ENCODE data around the gene GJC3. TPM values are rescaled to one million over a fixed set of nuclear protein-coding genes. Genes with fewer than 3 reads are reported as not detected.
"Not testable (repeated sequence)": the region's sequence is repeated elsewhere in the genome, so short reads cannot be mapped to it uniquely, and the experiment has no call there.

The GJC3 gene
- total RNA-seq, 1 experiment from 2014 or later = 0.10 TPM

- no peaks in the 10 kb centered on the region for H3K36me3 ChIP-seq (replicated peaks; ENCODE audit: control insufficient read depth, insufficient read depth, low read length)
- no peaks in the 10 kb centered on the region for H3K27me3 ChIP-seq (ENCODE audit: control insufficient read depth, insufficient read depth, low read length)
- no peak overlapping the region for H3K4me3 ChIP-seq (ENCODE audit: insufficient read depth, low read depth, low read length)
- no peak for DNase-seq
These were observed 20.3 kb upstream of the GJC3 start for GRCh38 chr7:99949645-99950228.

- Histone ChIP-seq H3K4me3 (ENCODE audit: insufficient read depth, low read depth, low read length) (no peak overlapping the region), H3K36me3 (replicated peaks; ENCODE audit: control insufficient read depth, insufficient read depth, low read length) (no peaks in the 10 kb centered on the region), H3K27me3 (ENCODE audit: control insufficient read depth, insufficient read depth, low read length) (no peaks in the 10 kb centered on the region)
- DNase-seq = no peak
These were observed 18.2 kb upstream of the GJC3 start for GRCh38 chr7:99947608-99948007.

GRCh38 chr7:99944497-99945070 is 15.2 kb upstream of the GJC3 start:
- Histone ChIP-seq H3K27me3 (ENCODE audit: control insufficient read depth, insufficient read depth, low read length) (no peaks in the 10 kb centered on the region), H3K4me3 (ENCODE audit: insufficient read depth, low read depth, low read length) (no peak overlapping the region), H3K36me3 (replicated peaks; ENCODE audit: control insufficient read depth, insufficient read depth, low read length) (no peaks in the 10 kb centered on the region)
- no peak for DNase-seq

DNA sequence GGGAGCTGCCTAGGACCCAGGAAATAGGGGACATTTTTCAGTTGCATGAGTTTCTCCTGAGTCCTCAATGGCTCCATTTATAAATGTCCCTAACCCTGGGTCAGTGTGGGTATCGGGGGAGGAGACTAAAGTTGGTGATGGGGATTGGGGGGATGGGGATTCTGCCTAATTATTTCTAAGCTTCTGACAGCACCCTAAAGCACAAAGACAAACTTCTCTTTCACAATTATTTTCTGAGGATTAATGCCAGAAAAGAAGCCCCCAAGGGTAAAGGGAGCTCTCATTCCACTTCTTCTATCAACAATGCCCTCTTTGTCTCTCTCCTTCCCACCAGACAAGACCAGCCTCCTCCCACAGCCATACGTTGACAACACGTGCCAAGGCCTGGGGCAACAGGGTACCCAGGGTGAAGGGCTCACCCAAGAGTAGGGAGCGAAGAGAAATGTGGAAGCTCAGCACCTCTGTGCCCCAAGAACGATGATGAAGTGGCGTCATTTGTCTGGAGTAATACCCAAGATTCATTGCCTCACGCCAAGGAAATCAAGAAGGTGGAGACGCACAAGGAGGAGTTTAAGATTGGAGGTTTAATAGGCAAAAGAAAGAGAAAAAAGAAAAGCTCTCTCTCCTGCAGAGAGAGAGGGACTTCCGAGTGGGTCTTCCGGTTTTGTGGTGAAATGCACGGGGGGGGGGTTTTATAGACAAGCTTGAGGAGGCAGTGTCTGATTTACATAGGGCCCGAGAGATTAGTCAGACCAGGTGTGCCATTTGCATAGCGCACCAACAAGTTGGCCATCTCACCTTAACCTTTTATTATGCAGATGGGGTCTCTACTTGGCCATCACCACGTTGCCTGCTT is 14.4 kb upstream of the GJC3 start:
- H3K36me3 ChIP-seq (replicated peaks; ENCODE audit: control insufficient read depth, insufficient read depth, low read length) = no peaks in the 10 kb centered on the region
- H3K4me3 ChIP-seq (ENCODE audit: insufficient read depth, low read depth, low read length) = peak overlapping the region; percentile 15; the same call in 1 of the 2 replicates
- DNase-seq = peak; percentile 65
- no peaks in the 10 kb centered on the region for H3K27me3 ChIP-seq (ENCODE audit: control insufficient read depth, insufficient read depth, low read length)

DNA sequence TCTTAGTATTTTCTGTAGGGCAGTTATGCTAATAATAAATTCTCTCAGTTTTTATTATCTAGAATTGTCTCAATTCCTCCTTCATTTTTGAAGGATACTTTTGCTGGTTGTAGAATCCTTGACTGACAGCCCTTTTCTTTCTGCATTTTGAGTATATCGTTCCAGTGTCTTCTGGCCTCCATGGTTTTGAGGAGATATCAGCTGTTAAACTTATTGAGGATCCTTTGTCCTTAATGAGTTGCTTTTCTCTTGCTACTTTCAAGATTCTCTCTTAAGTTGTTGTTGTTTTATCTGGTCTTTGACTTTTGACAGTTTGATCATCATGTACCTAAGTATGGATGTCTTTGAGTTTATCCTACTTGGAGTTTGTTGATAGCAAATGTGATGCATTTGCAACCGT is 8.9 kb upstream of the GJC3 start:
- no peak for DNase-seq
- H3K27me3 ChIP-seq (ENCODE audit: control insufficient read depth, insufficient read depth, low read length) = no peaks in the 10 kb centered on the region
- H3K4me3 ChIP-seq (ENCODE audit: insufficient read depth, low read depth, low read length) = no peak overlapping the region
- H3K36me3 ChIP-seq (replicated peaks; ENCODE audit: control insufficient read depth, insufficient read depth, low read length) = no peaks in the 10 kb centered on the region

GRCh38 chr7:99935009-99935408 is 5.6 kb upstream of the GJC3 start:
- H3K27me3 ChIP-seq (ENCODE audit: control insufficient read depth, insufficient read depth, low read length); DNase-seq; H3K36me3 ChIP-seq (replicated peaks; ENCODE audit: control insufficient read depth, insufficient read depth, low read length); H3K4me3 ChIP-seq (ENCODE audit: insufficient read depth, low read depth, low read length): not testable (repeated sequence)

DNA sequence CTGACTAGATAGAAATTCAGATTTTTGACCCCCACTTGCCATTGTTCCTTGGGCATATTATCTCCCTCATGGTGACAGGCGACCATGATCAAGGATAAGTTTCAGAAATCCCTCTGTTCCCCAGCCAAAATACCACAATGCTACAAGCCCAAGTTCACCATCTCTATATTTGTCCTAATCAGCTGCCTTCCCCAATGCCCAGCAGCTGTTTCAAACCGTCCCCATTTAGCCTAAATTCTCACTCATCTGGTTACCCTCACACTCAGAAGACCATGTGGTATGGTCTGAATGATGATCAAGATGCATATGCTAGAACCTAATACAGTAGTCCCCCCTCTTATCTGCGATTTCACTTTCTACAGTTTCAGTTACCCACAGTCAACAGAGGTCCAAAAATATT is 956 bp upstream of the GJC3 start:
- Histone ChIP-seq H3K36me3 (replicated peaks; ENCODE audit: control insufficient read depth, insufficient read depth, low read length) (no peaks in the 10 kb centered on the region), H3K27me3 (ENCODE audit: control insufficient read depth, insufficient read depth, low read length) (peaks cover 3% of the 10 kb centered on the region; the same call in 1 of the 2 replicates), H3K4me3 (ENCODE audit: insufficient read depth, low read depth, low read length) (no peak overlapping the region)
- no peak for DNase-seq

GRCh38 chr7:99929730-99930053 is 272 bp upstream of the GJC3 start:
- DNase-seq = no peak
- Histone ChIP-seq H3K27me3 (ENCODE audit: control insufficient read depth, insufficient read depth, low read length) (peaks cover 3% of the 10 kb centered on the region; the same call in 1 of the 2 replicates), H3K4me3 (ENCODE audit: insufficient read depth, low read depth, low read length) (no peak overlapping the region)

GRCh38 chr7:99928188-99928587 is 1.2 kb downstream of the GJC3 start:
- DNase-seq = no peak
- Histone ChIP-seq H3K27me3 (ENCODE audit: control insufficient read depth, insufficient read depth, low read length) (peaks cover 3% of the 10 kb centered on the region; the same call in 1 of the 2 replicates), H3K36me3 (replicated peaks; ENCODE audit: control insufficient read depth, insufficient read depth, low read length) (no peaks in the 10 kb centered on the region), H3K4me3 (ENCODE audit: insufficient read depth, low read depth, low read length) (no peak overlapping the region)

More at GRCh38 chr7:99929730-99930053, 272 bp upstream of the GJC3 start:
- no peaks in the 10 kb centered on the region for H3K36me3 ChIP-seq (replicated peaks; ENCODE audit: control insufficient read depth, insufficient read depth, low read length)

- H3K27me3 ChIP-seq (ENCODE audit: control insufficient read depth, insufficient read depth, low read length) = peaks cover 3% of the 10 kb centered on the region; the same call in 1 of the 2 replicates
- DNase-seq = no peak
- no peaks in the 10 kb centered on the region for H3K36me3 ChIP-seq (replicated peaks; ENCODE audit: control insufficient read depth, insufficient read depth, low read length)
These were observed 1.9 kb downstream of the GJC3 start for GRCh38 chr7:99927536-99927935.

GRCh38 chr7:99926321-99926720 is 3.1 kb downstream of the GJC3 start:
- Histone ChIP-seq H3K4me3 (ENCODE audit: insufficient read depth, low read depth, low read length) (no peak overlapping the region), H3K36me3 (replicated peaks; ENCODE audit: control insufficient read depth, insufficient read depth, low read length) (no peaks in the 10 kb centered on the region), H3K27me3 (ENCODE audit: control insufficient read depth, insufficient read depth, low read length) (peaks cover 3% of the 10 kb centered on the region; the same call in 1 of the 2 replicates)
- no peak for DNase-seq

More at GRCh38 chr7:99927536-99927935, 1.9 kb downstream of the GJC3 start:
- H3K4me3 ChIP-seq (ENCODE audit: insufficient read depth, low read depth, low read length) = no peak overlapping the region

DNA sequence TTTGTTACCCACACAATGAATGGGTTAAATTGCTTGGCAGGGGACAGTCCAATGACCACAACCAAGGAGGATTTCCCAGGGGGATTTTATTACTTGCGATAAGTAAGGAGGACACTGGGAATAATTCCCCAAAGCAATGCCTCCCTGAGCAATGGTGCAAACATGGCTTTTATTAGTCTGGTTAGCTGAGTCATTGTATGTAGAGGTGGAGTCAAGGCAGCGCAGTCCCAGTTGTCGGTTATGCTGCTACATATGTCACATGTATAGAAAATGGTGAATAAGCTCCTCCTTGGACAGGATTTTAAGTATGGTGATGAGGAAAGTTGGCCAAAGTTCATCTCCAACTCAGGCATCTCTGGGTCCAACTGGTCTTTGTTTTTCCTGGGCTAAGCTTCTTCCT is 6.2 kb downstream of the GJC3 start:
- no peaks in the 10 kb centered on the region for H3K36me3 ChIP-seq (replicated peaks; ENCODE audit: control insufficient read depth, insufficient read depth, low read length)
- no peak for DNase-seq
- no peaks in the 10 kb centered on the region for H3K27me3 ChIP-seq (ENCODE audit: control insufficient read depth, insufficient read depth, low read length)
- H3K4me3 ChIP-seq (ENCODE audit: insufficient read depth, low read depth, low read length) = no peak overlapping the region

DNA sequence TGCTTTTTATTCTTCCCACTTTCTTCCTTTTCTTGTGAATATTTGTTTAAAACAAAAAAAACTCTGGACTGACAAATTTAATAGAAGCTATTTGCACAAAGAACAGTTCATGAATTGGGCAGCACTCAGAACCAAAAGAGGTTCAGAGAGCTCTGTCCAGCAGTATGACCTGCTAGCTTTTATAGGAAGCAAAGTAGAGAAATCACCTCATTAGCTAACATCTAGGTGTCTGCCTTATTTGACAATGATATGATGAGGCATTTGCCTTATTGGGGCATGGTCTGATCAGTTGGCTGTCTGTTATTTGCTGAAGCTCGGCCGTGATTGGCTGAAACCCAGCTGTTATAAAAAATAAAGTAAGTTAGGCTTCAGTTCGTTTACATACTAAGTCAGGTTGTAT is 9.3 kb downstream of the GJC3 start:
- no peaks in the 10 kb centered on the region for H3K27me3 ChIP-seq (ENCODE audit: control insufficient read depth, insufficient read depth, low read length)
- H3K4me3 ChIP-seq (ENCODE audit: insufficient read depth, low read depth, low read length) = no peak overlapping the region
- no peaks in the 10 kb centered on the region for H3K36me3 ChIP-seq (replicated peaks; ENCODE audit: control insufficient read depth, insufficient read depth, low read length)
- DNase-seq = no peak

DNA sequence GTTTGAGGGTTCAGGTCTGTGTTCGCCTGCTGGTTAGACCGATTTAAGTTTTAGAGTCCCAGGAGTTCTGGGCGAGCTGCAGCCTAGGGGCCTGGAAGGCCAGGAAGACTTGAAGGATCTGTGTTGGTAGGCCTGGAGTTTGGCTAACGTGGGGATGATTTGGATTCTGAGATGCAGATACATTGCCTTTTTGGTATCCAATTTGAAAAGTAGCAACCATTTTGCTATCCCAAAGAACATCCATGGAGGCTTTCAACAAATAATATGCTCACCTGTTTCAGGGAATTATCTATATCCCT is 9.7 kb downstream of the GJC3 start:
- H3K4me3 ChIP-seq (ENCODE audit: insufficient read depth, low read depth, low read length) = no peak overlapping the region
- H3K36me3 ChIP-seq (replicated peaks; ENCODE audit: control insufficient read depth, insufficient read depth, low read length) = no peaks in the 10 kb centered on the region
- no peak for DNase-seq
- H3K27me3 ChIP-seq (ENCODE audit: control insufficient read depth, insufficient read depth, low read length) = no peaks in the 10 kb centered on the region
